ENCODE results near the gene PRELP. TPM values are rescaled to one million over a fixed set of nuclear protein-coding genes. Genes with fewer than 3 reads are reported as not detected.

PRELP gene
- total and polyA plus RNA-seq, 9 of the 15 experiments (the other 6 are each of a cell fraction or from before 2014, with no cell fraction given), result 0.04 TPM; not detected in 8

DNA sequence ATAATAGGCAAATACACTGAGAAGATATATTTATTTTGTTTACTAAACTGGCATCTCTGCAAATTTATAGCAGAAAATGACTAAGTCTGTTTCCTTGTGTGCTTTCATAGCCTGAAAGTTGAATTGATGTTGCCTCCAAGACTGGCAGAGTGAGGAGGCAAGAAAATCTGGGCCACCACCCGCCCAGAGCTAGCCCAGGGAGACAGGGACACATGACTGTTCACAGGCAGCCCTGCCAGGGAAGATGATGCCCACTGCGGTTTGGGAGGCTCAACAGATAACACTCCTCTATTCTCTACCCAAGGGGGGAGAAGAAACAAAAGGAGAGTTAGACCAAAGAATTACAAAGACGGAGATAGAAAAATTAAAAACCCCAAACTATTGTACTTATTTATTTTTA, 55.5 kb downstream of the PRELP start:
- in situ Hi-C loops (cut with MboI), result no loop called here
- H3K4me1 ChIP-seq (replicated peaks in 1 of 2; ENCODE audit: control insufficient read depth in 2 of 2, insufficient read depth in 2 of 2, low read length in 2 of 2), result no peaks in the 10 kb centered on the region

More for the DNA sequence above, 55.5 kb downstream of the PRELP start:
- no peaks in the 10 kb centered on the region for H3K79me2 ChIP-seq (ENCODE audit: control insufficient read depth, insufficient read depth, low read length)
- H4K20me1 ChIP-seq (replicated peaks; ENCODE audit: control insufficient read depth, insufficient read depth, low read length), result no peaks in the 10 kb centered on the region
- ChIA-PET POLR2A (interaction anchor here (0.9 kb wide), 1 partner anchor 58 kb away, joined by 3 read pairs; no protein-coding TSS in a partner anchor), CTCF (ENCODE audit: low intra/inter-chr PET ratio) (no interaction called here)
- no peaks in the 10 kb centered on the region for H3K36me3 ChIP-seq (ENCODE audit: control insufficient read depth, insufficient read depth, low read length)
- TF ChIP-seq FOXA1 (IDR thresholded peaks at IDR 0.05; ENCODE audit: borderline replicate concordance) (no peak), ZNF699 (CRISPR knock-in tag; IDR thresholded peaks at IDR 0.05; ENCODE audit: insufficient replicate concordance) (no peak), USF2 (CRISPR knock-in tag; IDR thresholded peaks at IDR 0.05) (no peak), NFATC3 (IDR thresholded peaks at IDR 0.05) (no peak), U2AF1 (optimal IDR thresholded peaks at IDR 0.05; ENCODE audit: low read depth, low read length) (no peak), NR3C1 (CRISPR knock-in tag; IDR thresholded peaks at IDR 0.05) (no peak), ZBTB11 (CRISPR knock-in tag; IDR thresholded peaks at IDR 0.05) (no peak), HDGF (IDR thresholded peaks at IDR 0.05) (no peak), KLF16 (IDR thresholded peaks at IDR 0.05) (no peak), PRMT5 (CRISPR knock-in tag; IDR thresholded peaks at IDR 0.05) (no peak), RHOXF2B (CRISPR knock-in tag; conservative IDR thresholded peaks at IDR 0.05) (no peak), PTBP1 (IDR thresholded peaks at IDR 0.05; ENCODE audit: low read depth, low read length) (no peak)
- TF ChIP-seq, protein P1, sequence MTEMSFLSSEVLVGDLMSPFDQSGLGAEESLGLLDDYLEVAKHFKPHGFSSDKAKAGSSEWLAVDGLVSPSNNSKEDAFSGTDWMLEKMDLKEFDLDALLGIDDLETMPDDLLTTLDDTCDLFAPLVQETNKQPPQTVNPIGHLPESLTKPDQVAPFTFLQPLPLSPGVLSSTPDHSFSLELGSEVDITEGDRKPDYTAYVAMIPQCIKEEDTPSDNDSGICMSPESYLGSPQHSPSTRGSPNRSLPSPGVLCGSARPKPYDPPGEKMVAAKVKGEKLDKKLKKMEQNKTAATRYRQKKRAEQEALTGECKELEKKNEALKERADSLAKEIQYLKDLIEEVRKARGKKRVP (CRISPR knock-in tag; IDR thresholded peaks at IDR 0.05), result no peak
- TF ChIP-seq, protein P2, sequence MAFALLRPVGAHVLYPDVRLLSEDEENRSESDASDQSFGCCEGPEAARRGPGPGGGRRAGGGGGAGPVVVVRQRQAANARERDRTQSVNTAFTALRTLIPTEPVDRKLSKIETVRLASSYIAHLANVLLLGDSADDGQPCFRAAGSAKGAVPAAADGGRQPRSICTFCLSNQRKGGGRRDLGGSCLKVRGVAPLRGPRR (CRISPR knock-in tag; IDR thresholded peaks at IDR 0.05), result no peak
- no peak overlapping the region for H3K4me3 ChIP-seq
- no peak overlapping the region for H3K27ac ChIP-seq (ENCODE audit: extremely low read depth, low read depth, low read length)
- FAIRE-seq, result no peak
- intact Hi-C loops (cut with micrococcal nuclease), result no loop called here
- no peak overlapping the region for H3K4me2 ChIP-seq (ENCODE audit: insufficient read depth, low read length)
- H3K9me3 ChIP-seq (replicated peaks; ENCODE audit: control insufficient read depth, insufficient read depth, low read depth, low read length), result no peaks in the 10 kb centered on the region
- no peak for ATAC-seq
- H3K9ac ChIP-seq (ENCODE audit: insufficient read depth in 1 of 2, low read depth in 2 of 2, low read length in 2 of 2), result no peak overlapping the region
- no peak overlapping the region for H2AFZ ChIP-seq (ENCODE audit: low read depth, low read length)
- H3K27me3 ChIP-seq (ENCODE audit: control insufficient read depth in 2 of 2, insufficient read depth in 2 of 2, low read length in 2 of 2), result peaks cover 26 to 61% of the 10 kb centered on the region in 2 experiments
- no TSS peak for BruUV-seq (replicated peaks)
- no peaks in the 10 kb centered on the region for H3K9me1 ChIP-seq (ENCODE audit: control insufficient read depth, insufficient read depth, low read length)
- DNase-seq (ENCODE audit: extremely low read depth in 1 of 4, low spot score in 3 of 4), result no peak
- WGBS (ENCODE audit: insufficient coverage, low coverage, missing lambda C conversion rate), result 0% methylated on average over 3 of the region's 3 CpGs
